GM06990 (cell line): ENCODE data around the gene MLXIP.

Experiments
- DNase-seq: peaks from one replicate; pipeline ENCODE4 v3.0.0-alpha.2; 2011; ENCODE audit not compliant: insufficient read length; ENCODE audit errors: extremely low read depth
- H3K27me3 ChIP-seq: replicated peaks from 2 replicates; pipeline ENCODE4 v1.6.0; 2011; ENCODE audit warnings: low read length; ENCODE audit not compliant: control insufficient read depth, insufficient read depth
- H3K36me3 ChIP-seq: 2 replicates; pipeline ENCODE4 v1.5.1; 2011; ENCODE audit warnings: low read length; ENCODE audit not compliant: control insufficient read depth, insufficient read depth
- H3K4me3 ChIP-seq: replicated peaks from 2 replicates; pipeline ENCODE4 v1.5.1; 2011; ENCODE audit warnings: low read depth, mild to moderate bottlenecking, control low read depth, low read length
- CTCF ChIP-seq: IDR thresholded peaks from 2 replicates; pipeline ENCODE4 v1.5.1; 2011; ENCODE audit warnings: low read length, control low read depth, mild to moderate bottlenecking, inconsistent platforms; ENCODE audit not compliant: insufficient read depth, poor library complexity, severe bottlenecking

Gene MLXIP

GRCh38 chr12:122057769-122058168 lies 20.8 kb upstream of the MLXIP start:
- DNase-seq, result no peak
- Histone ChIP-seq H3K36me3 (no peaks in the 10 kb centered on the region; the same call in none of the 2 replicates), H3K27me3 (no peaks in the 10 kb centered on the region), H3K4me3 (no peak overlapping the region)
- TF ChIP-seq CTCF, result no peak

GRCh38 chr12:122058549-122059149 lies 19.9 kb upstream of the MLXIP start:
- H3K36me3 ChIP-seq, result no peaks in the 10 kb centered on the region; the same call in none of the 2 replicates
- no peaks in the 10 kb centered on the region for H3K27me3 ChIP-seq
- no peak overlapping the region for H3K4me3 ChIP-seq
- DNase-seq, result no peak
- no peak for TF ChIP-seq CTCF

- H3K27me3 ChIP-seq, result no peaks in the 10 kb centered on the region
- TF ChIP-seq CTCF, result no peak
- DNase-seq, result no peak
- H3K4me3 ChIP-seq, result no peak overlapping the region
- no peaks in the 10 kb centered on the region; the same call in none of the 2 replicates for H3K36me3 ChIP-seq
These were observed 19.2 kb upstream of the MLXIP start for GRCh38 chr12:122059203-122059960.

- Histone ChIP-seq H3K36me3 (no peaks in the 10 kb centered on the region; the same call in none of the 2 replicates), H3K27me3 (no peaks in the 10 kb centered on the region), H3K4me3 (no peak overlapping the region)
- no peak for DNase-seq
- no peak for TF ChIP-seq CTCF
These were observed 18.5 kb upstream of the MLXIP start for GRCh38 chr12:122060081-122060501.

- TF ChIP-seq CTCF, result no peak
- Histone ChIP-seq H3K27me3 (no peaks in the 10 kb centered on the region), H3K36me3 (no peaks in the 10 kb centered on the region; the same call in none of the 2 replicates), H3K4me3 (no peak overlapping the region)
- no peak for DNase-seq
These were observed 17.3 kb upstream of the MLXIP start for GRCh38 chr12:122061253-122061652.
